ENCODE data around the gene DHRS2. TPM values are rescaled to one million over a fixed set of nuclear protein-coding genes. Genes with fewer than 3 reads are reported as not detected.

The DHRS2 gene
- total RNA-seq, 2 experiments from 2014 or later: 0.27 TPM; not detected in 1

- intact Hi-C loops (cut with DNase I, micrococcal nuclease): no loop called here
- Histone ChIP-seq H3K27me3 (ENCODE audit: control insufficient read depth in 1 of 2, insufficient read depth in 2 of 2, low read length in 2 of 2) (no peaks in the 10 kb centered on the region), H3K9me3 (ENCODE audit: control insufficient read depth in 1 of 2, insufficient read depth in 1 of 2, low read length in 2 of 2) (peaks cover 4 to 15% of the 10 kb centered on the region in 2 experiments), H3K4me1 (ENCODE audit: insufficient read depth, low read length) (peaks cover 5% of the 10 kb centered on the region), H3K27ac (ENCODE audit: low read depth in 1 of 2, low read length in 2 of 2) (no peak overlapping the region), H3K36me3 (ENCODE audit: insufficient read depth, low read length) (no peaks in the 10 kb centered on the region), H3K4me3 (ENCODE audit: low read length) (no peak overlapping the region)
- H3K27me3 Mint-ChIP-seq: no peaks in the 10 kb centered on the region
- H3K4me1 Mint-ChIP-seq (ENCODE audit: low read depth): peaks cover 6% of the 10 kb centered on the region
- DNase-seq: no peak
- ATAC-seq (ENCODE audit: poor library complexity): no peak
- H3K9me3 Mint-ChIP-seq: peaks cover 6% of the 10 kb centered on the region
- no peak overlapping the region for H3K27ac Mint-ChIP-seq
- no peak for TF ChIP-seq CTCF (IDR thresholded peaks at IDR 0.05)
- CTCF ChIA-PET: no interaction called here
- no peak overlapping the region for H3K4me3 Mint-ChIP-seq
- H3K36me3 Mint-ChIP-seq (ENCODE audit: low read depth): no peaks in the 10 kb centered on the region
- POLR2A ChIA-PET: interaction anchor here (0.5 kb wide), 1 partner anchor 450 kb away, joined by 5 read pairs; no protein-coding TSS in a partner anchor
Observed at GRCh38 chr14:23627961-23628360, 8.2 kb upstream of the DHRS2 start.

GRCh38 chr14:23629204-23629603 lies 7.0 kb upstream of the DHRS2 start:
- Mint-ChIP-seq H3K4me1 (ENCODE audit: low read depth) (peaks cover 6% of the 10 kb centered on the region), H3K9me3 (peaks cover 6% of the 10 kb centered on the region), H3K27me3 (no peaks in the 10 kb centered on the region), H3K4me3 (no peak overlapping the region), H3K36me3 (ENCODE audit: low read depth) (no peaks in the 10 kb centered on the region), H3K27ac (no peak overlapping the region)
- no peak for TF ChIP-seq CTCF (IDR thresholded peaks at IDR 0.05)
- H3K4me1 ChIP-seq (ENCODE audit: insufficient read depth, low read length): peaks cover 5% of the 10 kb centered on the region
- H3K9me3 ChIP-seq (ENCODE audit: control insufficient read depth in 1 of 2, insufficient read depth in 1 of 2, low read length in 2 of 2): peaks cover 0 to 12% of the 10 kb centered on the region in 2 experiments
- H3K27me3 ChIP-seq (ENCODE audit: control insufficient read depth in 1 of 2, insufficient read depth in 2 of 2, low read length in 2 of 2): no peaks in the 10 kb centered on the region
- CTCF ChIA-PET: no interaction called here
- H3K27ac ChIP-seq (ENCODE audit: low read depth in 1 of 2, low read length in 2 of 2): no peak overlapping the region
- no peak overlapping the region for H3K4me3 ChIP-seq (ENCODE audit: low read length)
- DNase-seq (no peak), ATAC-seq (ENCODE audit: poor library complexity) (no peak)
- H3K36me3 ChIP-seq (ENCODE audit: insufficient read depth, low read length): no peaks in the 10 kb centered on the region
- intact Hi-C loops (cut with DNase I, micrococcal nuclease): no loop called here
- POLR2A ChIA-PET: no interaction called here

GRCh38 chr14:23629832-23630396 lies 6.2 kb upstream of the DHRS2 start:
- H3K27ac ChIP-seq (ENCODE audit: low read depth in 1 of 2, low read length in 2 of 2): no peak overlapping the region
- intact Hi-C loops (cut with DNase I, micrococcal nuclease): loop anchor here in 1 of 2 experiments (5.0 kb wide), 3 partner anchors 43 to 472 kb away; no protein-coding TSS in a partner anchor
- peaks cover 0 to 5% of the 10 kb centered on the region in 2 experiments for H3K9me3 ChIP-seq (ENCODE audit: control insufficient read depth in 1 of 2, insufficient read depth in 1 of 2, low read length in 2 of 2)
- peaks cover 6% of the 10 kb centered on the region for H3K4me1 Mint-ChIP-seq (ENCODE audit: low read depth)
- no peak for TF ChIP-seq CTCF (IDR thresholded peaks at IDR 0.05)
- POLR2A ChIA-PET: no interaction called here
- no peaks in the 10 kb centered on the region for H3K36me3 Mint-ChIP-seq (ENCODE audit: low read depth)
- no peak overlapping the region for H3K27ac Mint-ChIP-seq
- no peaks in the 10 kb centered on the region for H3K9me3 Mint-ChIP-seq
- H3K4me3 Mint-ChIP-seq: no peak overlapping the region
- CTCF ChIA-PET: no interaction called here
- no peaks in the 10 kb centered on the region for H3K27me3 ChIP-seq (ENCODE audit: control insufficient read depth in 1 of 2, insufficient read depth in 2 of 2, low read length in 2 of 2)
- H3K36me3 ChIP-seq (ENCODE audit: insufficient read depth, low read length): no peaks in the 10 kb centered on the region
- H3K27me3 Mint-ChIP-seq: no peaks in the 10 kb centered on the region
- no peak overlapping the region for H3K4me3 ChIP-seq (ENCODE audit: low read length)
- peaks cover 5% of the 10 kb centered on the region for H3K4me1 ChIP-seq (ENCODE audit: insufficient read depth, low read length)
- ATAC-seq (ENCODE audit: poor library complexity): no peak
- no peak for DNase-seq
